MM.1S (cell line): ENCODE data around the gene ADPRS.

Source experiments
- EZH2phosphoT487 ChIP-seq: fragments of 300-600 bp; sonication (generic); IDR thresholded peaks from 2 replicates; pipeline ENCODE4 v1.6.1; 2018; ENCODE audit warnings: antibody characterized with exemption, low read length
- TF ChIP-seq, protein P1 (sequence below): fragments of 300-600 bp; sonication (generic); IDR thresholded peaks from 2 replicates; pipeline ENCODE4 v1.5.1; 2016; ENCODE audit warnings: antibody characterized with exemption, low read length, mixed read lengths

DNA sequence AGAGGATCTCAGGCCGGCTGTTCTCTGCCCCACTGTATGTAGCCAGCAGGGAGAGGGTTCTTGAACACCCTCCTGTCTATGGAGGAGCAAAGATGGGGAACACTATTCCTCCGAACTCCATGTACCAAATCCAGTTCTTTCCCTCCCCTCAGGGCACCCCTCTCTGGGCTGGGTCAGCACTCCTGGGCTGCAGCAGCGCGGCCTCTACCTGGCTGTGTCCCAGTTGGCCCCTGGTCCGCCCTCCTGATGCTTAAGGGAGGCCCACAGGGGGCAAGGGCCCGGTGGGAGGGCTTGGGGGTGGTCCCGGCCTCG is 471 bp upstream of the ADPRS start:
- TF ChIP-seq, protein P1, sequence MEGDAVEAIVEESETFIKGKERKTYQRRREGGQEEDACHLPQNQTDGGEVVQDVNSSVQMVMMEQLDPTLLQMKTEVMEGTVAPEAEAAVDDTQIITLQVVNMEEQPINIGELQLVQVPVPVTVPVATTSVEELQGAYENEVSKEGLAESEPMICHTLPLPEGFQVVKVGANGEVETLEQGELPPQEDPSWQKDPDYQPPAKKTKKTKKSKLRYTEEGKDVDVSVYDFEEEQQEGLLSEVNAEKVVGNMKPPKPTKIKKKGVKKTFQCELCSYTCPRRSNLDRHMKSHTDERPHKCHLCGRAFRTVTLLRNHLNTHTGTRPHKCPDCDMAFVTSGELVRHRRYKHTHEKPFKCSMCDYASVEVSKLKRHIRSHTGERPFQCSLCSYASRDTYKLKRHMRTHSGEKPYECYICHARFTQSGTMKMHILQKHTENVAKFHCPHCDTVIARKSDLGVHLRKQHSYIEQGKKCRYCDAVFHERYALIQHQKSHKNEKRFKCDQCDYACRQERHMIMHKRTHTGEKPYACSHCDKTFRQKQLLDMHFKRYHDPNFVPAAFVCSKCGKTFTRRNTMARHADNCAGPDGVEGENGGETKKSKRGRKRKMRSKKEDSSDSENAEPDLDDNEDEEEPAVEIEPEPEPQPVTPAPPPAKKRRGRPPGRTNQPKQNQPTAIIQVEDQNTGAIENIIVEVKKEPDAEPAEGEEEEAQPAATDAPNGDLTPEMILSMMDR, result no peak
- no peak for TF ChIP-seq EZH2phosphoT487
